GM18951 (cell line): ENCODE measurements around the gene BTBD9.

Experiments
- POLR2A ChIP-seq: IDR thresholded peaks from 4 replicates; pipeline ENCODE4 v1.6.1; 2011; ENCODE audit warnings: mild to moderate bottlenecking; ENCODE audit not compliant: insufficient read length, insufficient read depth; ENCODE audit errors: extremely low read depth
- in situ Hi-C: fragments of 300-500 bp; cut with MboI; formaldehyde crosslinking; loops from one replicate; pipeline ENCODE4 v1.12.0; 2022; ENCODE audit warnings: low sequenced_read_pairs, mixed read lengths, inconsistent platforms; ENCODE audit not compliant: unreplicated experiment

The BTBD9 gene

DNA sequence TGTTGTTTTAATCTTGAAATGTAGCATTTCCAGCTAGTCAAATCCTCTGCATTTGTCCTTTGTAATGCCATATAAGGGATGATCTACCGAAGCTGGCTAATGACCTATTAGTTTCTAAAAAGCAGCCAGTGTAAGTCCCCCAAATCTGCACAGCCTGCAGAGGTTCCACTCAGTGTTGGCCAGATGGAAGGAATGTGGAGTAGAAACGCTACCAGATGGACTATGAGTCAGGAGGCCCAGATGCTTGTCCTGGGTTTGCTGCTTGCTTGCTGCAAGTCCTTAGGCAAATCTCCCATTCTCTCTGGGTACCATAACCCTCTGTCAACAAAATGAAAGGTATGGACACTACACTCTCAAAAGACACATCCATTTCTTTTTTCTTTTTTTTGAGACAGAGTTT is 149.8 kb downstream of the BTBD9 start:
- in situ Hi-C loops: loop anchor here (10.0 kb wide), 1 partner anchor 785 kb away; no protein-coding TSS in a partner anchor
- TF ChIP-seq POLR2A: no peak

GRCh38 chr6:38487423-38487822 is 152.3 kb downstream of the BTBD9 start:
- no peak for TF ChIP-seq POLR2A
- in situ Hi-C loops: no loop called here

GRCh38 chr6:38485488-38485887 is 154.2 kb downstream of the BTBD9 start:
- in situ Hi-C loops: no loop called here
- TF ChIP-seq POLR2A: no peak

DNA sequence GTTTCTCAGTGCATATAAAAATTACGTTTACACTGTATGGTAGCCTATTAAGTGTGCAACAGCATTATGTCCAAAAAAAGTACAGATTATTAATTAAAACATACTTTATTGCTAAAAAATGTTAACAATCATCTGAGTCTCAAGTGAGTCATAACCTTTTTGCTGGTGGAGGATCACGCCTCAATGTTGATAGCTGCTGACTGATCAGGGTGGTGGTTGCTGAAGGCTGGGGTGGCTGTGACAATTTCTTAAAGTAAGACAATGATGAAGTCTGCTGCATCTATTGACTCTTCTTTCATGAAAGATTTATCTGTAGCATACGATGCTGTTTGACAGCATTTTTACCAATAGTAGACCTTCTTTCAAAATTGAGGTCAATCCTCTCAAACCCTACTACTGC is 155.1 kb downstream of the BTBD9 start:
- TF ChIP-seq POLR2A: no peak

DNA sequence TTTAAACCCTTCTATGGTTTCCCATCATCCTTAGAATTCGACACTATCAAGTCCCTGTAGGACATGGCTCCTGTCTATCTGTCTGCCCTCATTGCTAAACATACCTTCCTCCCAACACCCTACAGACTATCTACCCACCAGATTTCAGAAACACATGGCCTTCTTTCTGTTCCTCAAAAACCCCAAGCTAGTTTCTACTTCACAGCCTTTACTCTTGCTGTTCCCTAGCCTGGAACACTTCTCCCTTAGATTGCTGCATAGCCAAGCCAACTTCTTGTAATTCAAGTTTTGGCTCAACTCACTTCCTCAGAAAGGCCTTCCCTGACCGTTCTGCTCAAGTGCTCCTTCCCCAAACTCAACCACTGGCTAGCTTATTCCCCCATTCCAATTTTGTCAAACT is 156.2 kb downstream of the BTBD9 start:
- TF ChIP-seq POLR2A: no peak
- in situ Hi-C loops: no loop called here

More for the DNA sequence above, 155.1 kb downstream of the BTBD9 start:
- in situ Hi-C loops: no loop called here

DNA sequence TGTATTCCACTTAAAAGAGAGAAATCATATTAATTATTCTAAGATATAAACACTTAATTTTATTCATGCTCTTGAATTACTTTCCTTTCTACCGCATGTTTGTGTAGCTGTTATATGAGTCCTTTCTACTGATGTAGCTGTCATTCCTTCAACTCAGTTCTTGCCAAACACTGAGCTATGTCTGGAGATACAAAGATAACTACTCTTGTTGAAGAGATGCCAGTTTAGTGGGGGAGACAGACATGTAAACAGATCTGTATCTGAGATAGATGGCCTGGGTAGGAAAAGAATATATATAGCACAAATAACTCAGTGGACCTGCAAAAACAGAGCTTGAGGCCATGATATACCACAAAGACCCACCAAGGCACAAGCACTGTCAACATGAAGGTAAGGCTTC is 157.3 kb downstream of the BTBD9 start:
- no peak for TF ChIP-seq POLR2A
- in situ Hi-C loops: no loop called here

DNA sequence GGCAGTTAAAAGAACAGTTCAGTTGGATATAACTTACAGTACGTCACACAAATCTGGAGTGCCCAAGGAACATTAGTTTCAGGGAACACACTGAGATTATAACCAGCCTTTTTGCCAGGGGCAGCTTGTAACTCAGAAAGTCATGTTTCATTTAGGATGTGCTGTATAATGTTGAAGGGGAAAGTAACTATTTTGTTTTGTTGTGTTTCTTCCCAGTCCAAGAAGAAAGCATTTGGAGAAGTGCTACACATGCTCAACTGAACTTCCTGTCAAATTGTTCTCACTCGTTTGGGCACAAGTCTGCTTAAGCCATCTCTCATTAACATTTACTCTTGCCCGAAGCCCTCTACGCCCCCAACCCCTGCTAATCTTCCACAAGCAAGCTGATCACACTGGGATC is 157.9 kb downstream of the BTBD9 start:
- in situ Hi-C loops: no loop called here
- no peak for TF ChIP-seq POLR2A

DNA sequence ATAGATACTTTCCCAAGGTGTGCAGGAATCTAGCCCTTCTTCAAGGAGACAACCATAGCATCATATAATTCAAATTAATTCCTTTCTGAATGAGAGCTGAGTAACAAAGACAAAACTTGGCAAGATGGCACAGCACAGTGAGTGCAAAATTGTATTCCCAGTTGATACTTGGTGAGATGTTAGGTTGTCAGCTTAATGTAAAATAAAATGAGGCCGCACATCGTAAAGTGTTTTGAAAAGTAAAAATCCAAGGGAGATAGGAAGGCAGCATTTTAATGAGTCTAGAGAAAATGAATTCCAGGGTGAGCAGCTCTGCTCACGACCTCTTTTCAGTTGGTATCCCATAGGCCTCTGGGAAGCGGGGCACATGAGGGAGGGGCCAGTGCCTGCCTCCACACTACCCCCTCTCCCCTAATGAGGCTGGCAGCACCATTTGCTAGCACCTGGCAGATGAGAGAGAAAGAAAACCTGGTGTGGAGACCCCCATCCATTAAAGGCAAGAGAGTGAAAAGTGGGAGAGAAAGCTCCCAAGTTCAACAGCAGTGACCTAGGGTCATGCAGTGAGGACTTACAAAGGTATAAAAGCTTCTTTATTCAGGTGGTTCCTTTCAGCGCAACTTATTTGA is 158.4 kb downstream of the BTBD9 start:
- in situ Hi-C loops: no loop called here
- no peak for TF ChIP-seq POLR2A

- in situ Hi-C loops: no loop called here
- TF ChIP-seq POLR2A: no peak
Measured at GRCh38 chr6:38480036-38480435, 159.7 kb downstream of the BTBD9 start.

GRCh38 chr6:38479331-38479730 is 160.4 kb downstream of the BTBD9 start:
- no peak for TF ChIP-seq POLR2A
- in situ Hi-C loops: no loop called here

GRCh38 chr6:38477680-38478260 is 162.0 kb downstream of the BTBD9 start:
- in situ Hi-C loops: no loop called here
- no peak for TF ChIP-seq POLR2A

- in situ Hi-C loops: no loop called here
- no peak for TF ChIP-seq POLR2A
Measured at GRCh38 chr6:38476888-38477287, 162.8 kb downstream of the BTBD9 start.

DNA sequence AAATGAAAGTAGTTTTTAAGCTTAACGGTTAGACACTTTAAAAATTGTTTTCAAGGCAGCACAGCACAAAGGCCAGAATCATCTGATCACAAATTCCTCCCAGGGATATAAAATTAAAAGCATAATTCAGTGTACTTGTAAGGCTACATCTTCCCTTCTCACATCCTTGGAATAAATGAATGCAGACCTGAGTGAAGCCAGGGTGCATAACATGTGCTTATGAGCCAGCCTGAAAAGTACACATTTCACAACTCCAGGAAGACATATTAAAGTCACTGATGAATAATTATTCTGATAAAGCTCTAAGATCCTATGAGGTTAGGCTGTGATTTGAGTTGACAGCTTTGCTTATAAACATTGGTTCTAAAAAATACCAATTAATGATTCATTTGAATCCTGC is 163.6 kb downstream of the BTBD9 start:
- in situ Hi-C loops: no loop called here
- TF ChIP-seq POLR2A: no peak

- in situ Hi-C loops: no loop called here
- TF ChIP-seq POLR2A: no peak
Measured at GRCh38 chr6:38470548-38470947, 169.2 kb downstream of the BTBD9 start.
